NOMO-1 treated with DMSO at 0.1 percent for 48 hours (cell line): ENCODE data around the gene ZBTB24.

Source experiments
- DNase-seq: peaks from one replicate; lab custom pipeline; 2025; ENCODE audit not compliant: unreplicated experiment; lab: John Stamatoyannopoulos, UW

The ZBTB24 gene

DNA sequence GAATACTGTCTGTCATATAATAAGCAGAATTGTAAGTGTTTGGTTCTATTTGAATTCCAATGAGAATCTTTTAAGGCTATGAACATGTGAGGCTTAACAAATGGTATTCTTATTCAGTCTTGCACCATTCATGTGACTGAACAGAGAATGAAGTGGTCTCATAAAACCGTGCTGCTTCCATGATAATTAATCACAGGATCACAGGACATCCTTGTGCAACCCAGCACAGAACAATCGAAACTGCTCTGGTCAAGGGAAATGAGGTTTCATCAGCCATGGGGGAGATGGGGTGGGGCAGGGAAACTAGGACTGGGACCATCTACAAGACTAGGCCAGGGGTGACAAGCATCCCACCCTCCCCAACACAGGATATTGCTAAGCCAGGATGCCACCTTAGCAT lies 48.6 kb downstream of the ZBTB24 start:
- peak; percentile 26 for DNase-seq

DNA sequence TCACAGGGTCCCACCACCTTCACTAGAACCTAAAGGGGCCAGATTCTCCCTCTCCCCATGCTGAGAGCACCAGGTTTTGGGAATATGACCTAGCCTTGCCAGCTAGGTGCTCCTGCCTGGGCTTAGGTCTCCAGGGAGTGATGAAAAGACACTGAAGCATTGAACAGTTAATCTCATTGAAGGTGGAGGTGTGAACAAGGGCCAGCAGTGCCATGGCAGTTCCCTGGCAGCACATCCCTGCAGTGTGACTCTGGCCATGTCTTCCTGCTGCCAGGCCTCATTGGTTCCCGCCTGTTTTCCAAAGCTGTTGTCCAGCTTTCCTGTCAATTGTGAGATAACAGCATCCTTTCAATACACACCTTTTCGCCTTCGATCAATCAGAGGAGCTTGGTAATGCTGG lies 53.5 kb downstream of the ZBTB24 start:
- no peak for DNase-seq

DNA sequence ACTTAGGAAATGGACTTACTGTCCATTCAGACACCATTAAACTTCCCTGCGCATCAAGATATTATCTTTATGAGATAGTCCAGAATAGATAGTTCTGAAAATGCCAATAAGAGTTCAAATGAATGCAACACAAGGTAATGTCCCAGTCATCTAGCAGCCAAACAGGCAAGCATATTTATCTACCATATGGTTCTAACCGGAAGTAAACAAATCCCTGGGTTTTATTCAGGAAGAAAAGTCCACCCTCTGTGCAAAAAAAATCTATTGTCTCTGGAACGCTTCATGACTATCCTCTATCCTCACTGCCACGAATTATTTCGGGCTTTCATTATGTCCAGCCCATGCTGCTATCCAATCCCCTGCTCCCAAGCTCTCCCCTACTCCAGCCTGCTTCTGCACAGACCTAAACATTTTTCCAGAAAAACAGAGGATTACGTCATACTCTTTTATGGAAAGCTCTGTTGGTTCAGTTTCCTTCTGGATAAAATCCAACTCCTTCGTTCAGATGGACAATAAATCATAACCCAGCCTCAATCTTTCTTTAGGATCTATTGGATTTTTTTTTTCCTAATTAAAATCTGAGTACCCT lies 54.0 kb downstream of the ZBTB24 start:
- no peak for DNase-seq

DNA sequence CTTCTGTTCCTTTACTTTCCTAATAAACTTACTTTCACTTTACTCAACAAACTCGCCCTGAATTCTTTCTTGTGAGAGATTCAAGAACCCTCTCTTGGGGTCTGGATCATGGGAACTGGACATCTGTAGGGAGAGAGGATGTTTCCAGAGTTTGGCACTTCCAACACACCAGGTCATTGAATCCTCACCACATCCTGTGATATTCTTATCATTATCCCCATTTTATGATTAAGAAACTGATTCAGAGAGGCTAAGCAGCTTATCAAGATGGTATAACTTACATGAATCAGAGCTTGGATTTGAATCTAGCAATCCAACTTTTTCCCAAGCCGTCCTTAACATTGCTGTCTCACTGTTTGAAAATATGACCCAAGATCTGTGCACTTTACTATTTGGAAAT lies 58.1 kb downstream of the ZBTB24 start:
- DNase-seq = no peak

DNA sequence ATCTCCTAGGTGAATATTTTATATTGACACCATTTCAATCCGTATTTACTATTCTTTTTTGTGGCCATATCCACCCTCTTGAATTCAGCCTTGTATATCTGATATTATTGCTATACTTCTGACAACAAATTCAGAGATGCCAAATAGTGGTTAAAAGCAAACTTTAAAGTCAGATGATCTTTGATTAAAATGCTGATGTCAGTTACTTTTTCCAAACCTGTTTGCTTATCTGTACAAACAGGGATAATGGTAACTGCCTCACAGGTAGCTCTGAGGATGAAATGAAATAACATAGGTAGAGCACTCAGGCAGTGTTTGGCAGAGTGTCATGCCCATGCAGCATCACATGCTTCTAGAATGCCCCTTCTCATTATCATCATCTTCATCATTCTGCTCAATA lies 61.8 kb downstream of the ZBTB24 start:
- no peak for DNase-seq

DNA sequence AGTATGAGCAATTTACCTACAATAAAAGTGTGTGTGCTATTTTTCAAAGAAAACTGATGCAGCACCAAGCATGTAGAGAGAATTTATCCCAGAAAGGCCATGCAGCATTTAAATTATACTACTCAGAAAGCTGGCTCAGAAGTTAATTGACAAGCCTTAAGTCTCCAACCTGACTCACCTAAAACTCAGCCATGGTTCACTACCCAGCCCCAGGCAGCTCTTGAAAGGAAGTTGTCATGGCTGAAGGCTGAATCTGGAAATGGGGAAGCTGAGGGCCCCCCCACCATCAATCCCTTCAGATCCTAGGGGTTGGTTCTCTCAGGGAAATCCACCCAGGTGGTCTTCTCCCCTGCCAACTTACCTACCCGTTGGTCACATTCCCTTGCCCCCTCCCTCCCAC lies 62.3 kb downstream of the ZBTB24 start:
- DNase-seq = peak; percentile 11

DNA sequence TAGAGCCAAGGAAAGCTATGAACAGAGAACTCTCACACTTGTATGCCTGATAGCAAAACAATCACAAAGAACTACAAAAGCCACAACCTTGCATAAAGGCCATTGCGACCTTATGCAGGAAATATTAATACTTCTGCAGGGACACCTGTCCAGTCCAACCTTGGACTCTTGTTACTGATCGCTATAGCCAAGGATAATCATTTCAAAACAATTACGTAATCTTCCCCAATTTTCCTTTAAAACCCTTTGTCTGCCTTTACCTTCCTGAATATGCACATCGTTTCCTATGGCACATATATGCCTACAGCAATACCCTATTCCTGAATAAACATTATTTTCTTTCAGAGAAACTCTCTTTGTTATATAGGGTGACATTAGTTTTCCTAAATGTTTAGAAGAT lies 65.4 kb downstream of the ZBTB24 start:
- no peak for DNase-seq
